Motor neuron (in vitro differentiated cells): ENCODE measurements around the gene HLA-DRB5. TPM values are rescaled to one million over a fixed set of nuclear protein-coding genes. Genes with fewer than 3 reads are reported as not detected.
A peak's percentile ranks its signal among the peaks of the same experiment; 100 is the strongest.
"Not testable (repeated sequence)": the region's sequence is repeated elsewhere in the genome, so short reads cannot be mapped to it uniquely, and the experiment has no call there.

Source experiments
- ATAC-seq, 8 experiments: fragments of 200-7000 bp; cut with Tn5 transposase; replicated peaks in 6 of 8; 2 replicates each; pipeline ENCODE4 v1.8.0; 2021; ENCODE audit warnings: mild to moderate bottlenecking in 8 of 8, moderate library complexity in 8 of 8
- H3K27ac ChIP-seq, 2 donors: fragments of 250-450 bp; sonication (Bioruptor Pico); 2 replicates each; pipeline ENCODE4 v1.9.0; 2021; ENCODE audit warnings: antibody characterized with exemption in 2 of 2, mild to moderate bottlenecking in 2 of 2, moderate library complexity in 1 of 2
- H3K4me1 ChIP-seq, 2 donors: fragments of 250-450 bp; sonication (Bioruptor Pico); replicated peaks in 1 of 2; 2 replicates each; pipeline ENCODE4 v1.6.1; 2021; ENCODE audit warnings: antibody characterized with exemption in 2 of 2, mild to moderate bottlenecking in 2 of 2, moderate library complexity in 1 of 2
- H3K4me3 ChIP-seq, 5 donors: fragments of 250-450 bp; sonication (Bioruptor Pico); 2 replicates each; pipeline ENCODE4 v1.9.0; 2021; ENCODE audit warnings: antibody characterized with exemption in 5 of 5, mild to moderate bottlenecking in 5 of 5, moderate library complexity in 4 of 5
- WGBS, 10 experiments: fragments of 450-650 bp; shearing (Covaris generic); methylation state at CpG; one replicate each; pipeline ENCODE4 v1.0.0; 2022; 5-methylcytosine and 5-hydroxymethylcytosine counted together
- in situ Hi-C, 9 experiments: fragments of 400-800 bp; cut with MboI; loops; one replicate each; pipeline ENCODE4 v1.15.0; 2021; ENCODE audit warnings: low sequenced_read_pairs in 9 of 9, low pct_unique_long_range_greater_than_20kb in 2 of 9; ENCODE audit not compliant: unreplicated experiment in 9 of 9
- total RNA-seq, 8 experiments: library from RNA; unstranded; fragments of 300-600 nt; gene quantifications; 2 replicates each; pipeline versions ENCODE4 v1.2.3 to v1.2.4, GENCODE V29; 2022

HLA-DRB5 gene
- 10 to 100 TPM in 1 of 8 experiments, not detected in 7; 54.5 TPM for total RNA-seq

- peak in 1 of 8 experiments; percentile 70 for ATAC-seq
- Histone ChIP-seq H3K4me1 (no peaks in the 10 kb centered on the region), H3K4me3 (no peak within 1 kb of the TSS), H3K27ac (no peak within 1 kb of the TSS)
- in situ Hi-C loops, result loop anchor here in 2 of 9 experiments (10.0 kb wide), 1 partner anchor 55 kb away; the partner anchor contains the start of gene HLA-DRB1 (in 2 of the 2)
- WGBS, 10 experiments, result 18 to 67% methylated on average over 1 to 2 of the region's 4 CpGs; no CpG with 5 or more reads in 8 of the 10 experiments
Measured at GRCh38 chr6:32529697-32530430, at the start of gene HLA-DRB5. Gene HLA-DRB5 (minus strand): TSS chr6:32530287. CDS start chr6:32530224, 63 bp downstream.

DNA sequence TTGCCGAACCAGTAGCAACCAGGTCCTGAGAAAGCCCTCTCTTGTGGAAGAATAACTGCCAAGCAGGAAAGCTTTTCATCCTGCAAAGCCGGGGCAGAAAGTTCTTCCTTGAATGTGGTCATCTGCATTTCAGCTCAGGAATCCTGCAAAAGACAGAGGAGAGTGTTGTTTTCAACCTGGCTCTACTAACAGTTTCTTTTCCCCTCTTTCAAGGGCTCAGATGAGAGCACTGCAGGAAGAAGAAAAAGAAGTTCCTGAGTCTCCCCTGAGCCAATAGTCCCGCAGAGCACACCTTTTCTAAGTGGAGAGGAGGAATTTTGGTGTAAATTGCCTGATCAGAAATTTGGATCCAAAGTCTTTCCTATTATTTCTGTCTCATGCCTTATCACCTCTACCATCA is 48.9 kb upstream of the HLA-DRB5 start:
- H3K27ac ChIP-seq, result no peak overlapping the region
- ATAC-seq, result no peak
- H3K4me3 ChIP-seq, result no peak overlapping the region
- WGBS, 10 experiments, result 0 to 67% (median 6%) methylated on average over 1 to 2 of the region's 3 CpGs; no CpG with 5 or more reads in 4 of the 10 experiments
- in situ Hi-C loops, result loop anchor here in 2 of 9 experiments (10.0 kb wide), 1 partner anchor 64 kb away; no protein-coding TSS in a partner anchor
- H3K4me1 ChIP-seq, result no peaks in the 10 kb centered on the region

DNA sequence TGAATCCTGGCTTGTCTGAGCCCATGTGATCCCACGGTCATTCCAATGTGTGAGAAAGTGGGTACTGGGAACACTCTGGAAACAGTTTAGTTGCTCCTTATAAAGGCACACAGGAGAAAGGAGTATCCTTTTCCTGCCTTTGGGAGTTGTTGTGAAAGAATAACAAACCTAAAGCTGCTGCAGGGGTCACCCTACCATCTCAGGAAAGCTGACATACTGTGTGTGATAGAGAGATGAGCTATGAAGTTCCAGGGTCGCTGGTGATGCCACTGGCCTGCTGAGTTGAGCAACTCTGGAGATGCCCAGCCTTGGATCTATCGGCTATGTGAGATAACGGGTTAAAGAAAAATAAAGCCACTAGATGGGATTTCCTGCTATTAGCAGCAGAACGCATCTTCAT is 47.4 kb upstream of the HLA-DRB5 start:
- in situ Hi-C loops, result loop anchor here in 2 of 9 experiments (10.0 kb wide), 1 partner anchor 63 kb away; no protein-coding TSS in a partner anchor

DNA sequence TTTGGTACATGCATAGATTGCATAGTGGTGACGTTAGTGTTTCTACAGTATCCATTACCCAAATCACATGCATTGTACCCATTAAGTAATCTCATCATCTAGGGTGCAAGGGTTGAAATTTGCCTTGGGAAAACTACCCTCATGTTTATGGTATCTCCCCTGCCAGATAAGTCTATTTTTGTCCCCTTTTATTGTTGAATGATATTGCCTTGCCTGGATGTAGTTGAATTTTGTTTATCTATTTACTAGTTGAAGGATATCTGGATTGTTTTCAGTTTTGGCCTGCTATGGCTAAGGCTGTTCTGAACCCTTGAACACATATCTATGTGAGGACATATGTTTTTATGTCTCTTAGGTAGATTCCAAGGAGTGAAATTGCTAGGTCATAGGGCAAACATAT is 46.2 kb upstream of the HLA-DRB5 start:
- Histone ChIP-seq H3K4me1 (no peaks in the 10 kb centered on the region), H3K27ac (no peak overlapping the region), H3K4me3 (no peak overlapping the region)
- ATAC-seq, result no peak
- 25 to 86% (median 64%) methylated on average over 1 of the region's 1 CpG; no CpG with 5 or more reads in 3 of the 10 experiments for WGBS, 10 experiments
- in situ Hi-C loops, result loop anchor here in 2 of 9 experiments (10.0 kb wide), 1 partner anchor 61 kb away; no protein-coding TSS in a partner anchor

More for the DNA sequence above, 47.4 kb upstream of the HLA-DRB5 start:
- H3K4me1 ChIP-seq, H3K27ac ChIP-seq, H3K4me3 ChIP-seq, ATAC-seq: not testable (repeated sequence)
- WGBS, 10 experiments, result 0 to 50% (median 22%) methylated on average over 1 to 5 of the region's 5 CpGs

GRCh38 chr6:32570363-32570905 is 40.3 kb upstream of the HLA-DRB5 start:
- WGBS, 10 experiments, result 0 to 58% (median 23%) methylated on average over 1 to 4 of the region's 4 CpGs; no CpG with 5 or more reads in 2 of the 10 experiments
- in situ Hi-C loops, result loop anchor here in 2 of 9 experiments (10.0 kb wide), 1 partner anchor 56 kb away; no protein-coding TSS in a partner anchor
- no peaks in the 10 kb centered on the region for H3K4me1 ChIP-seq

GRCh38 chr6:32568561-32568960 is 38.5 kb upstream of the HLA-DRB5 start:
- no peak for ATAC-seq

More at GRCh38 chr6:32570363-32570905, 40.3 kb upstream of the HLA-DRB5 start:
- H3K27ac ChIP-seq, result no peak overlapping the region
- ATAC-seq, result no peak
- H3K4me3 ChIP-seq, result no peak overlapping the region

DNA sequence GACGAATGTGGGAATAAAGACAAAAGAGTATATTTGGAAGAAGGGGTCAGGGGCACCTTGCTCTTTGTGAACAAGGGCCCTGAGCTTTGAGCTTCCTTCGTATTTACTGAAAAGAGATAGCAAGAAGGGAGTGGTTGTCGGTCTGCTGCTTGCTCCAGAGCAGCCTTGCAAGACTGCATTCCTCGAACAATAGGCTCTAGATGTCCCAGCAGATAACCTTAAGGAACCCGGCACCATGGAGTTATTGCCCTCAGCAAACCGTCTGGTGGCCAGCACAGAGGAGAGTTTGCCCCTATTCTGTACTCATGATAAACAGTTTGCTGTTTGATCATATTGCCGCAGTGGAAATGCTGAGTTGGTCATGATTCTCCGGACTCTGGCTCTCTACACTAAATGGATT is 36.9 kb upstream of the HLA-DRB5 start:
- in situ Hi-C loops, result no loop called here
- ATAC-seq, result no peak
- 83 to 100% (median 88%) methylated on average over 1 to 6 of the region's 8 CpGs; no CpG with 5 or more reads in 6 of the 10 experiments for WGBS, 10 experiments

More at GRCh38 chr6:32568561-32568960, 38.5 kb upstream of the HLA-DRB5 start:
- no peak overlapping the region for H3K4me3 ChIP-seq
- in situ Hi-C loops, result no loop called here
- 0 to 92% (median 33%) methylated on average over 1 to 5 of the region's 6 CpGs; no CpG with 5 or more reads in 5 of the 10 experiments for WGBS, 10 experiments
- no peak overlapping the region for H3K27ac ChIP-seq
- H3K4me1 ChIP-seq, result no peaks in the 10 kb centered on the region

GRCh38 chr6:32565511-32565910 is 35.4 kb upstream of the HLA-DRB5 start:
- H3K4me1 ChIP-seq, result no peaks in the 10 kb centered on the region
- peak in 1 of 8 experiments; percentile 46 for ATAC-seq
- WGBS, 10 experiments, result 100% methylated on average over 1 of the region's 1 CpG; no CpG with 5 or more reads in 9 of the 10 experiments
- H3K27ac ChIP-seq, result no peak overlapping the region
- no peak overlapping the region for H3K4me3 ChIP-seq
- in situ Hi-C loops, result no loop called here

More for the DNA sequence above, 36.9 kb upstream of the HLA-DRB5 start:
- Histone ChIP-seq H3K4me1 (no peaks in the 10 kb centered on the region), H3K27ac (no peak overlapping the region), H3K4me3 (no peak overlapping the region)

- Histone ChIP-seq H3K4me3 (no peak overlapping the region), H3K27ac (no peak overlapping the region), H3K4me1 (no peaks in the 10 kb centered on the region)
- WGBS, 10 experiments, result 67 to 71% methylated on average over 1 of the region's 2 CpGs; no CpG with 5 or more reads in 8 of the 10 experiments
- ATAC-seq, result no peak
- in situ Hi-C loops, result no loop called here
Measured at GRCh38 chr6:32562940-32563339, 32.9 kb upstream of the HLA-DRB5 start.

DNA sequence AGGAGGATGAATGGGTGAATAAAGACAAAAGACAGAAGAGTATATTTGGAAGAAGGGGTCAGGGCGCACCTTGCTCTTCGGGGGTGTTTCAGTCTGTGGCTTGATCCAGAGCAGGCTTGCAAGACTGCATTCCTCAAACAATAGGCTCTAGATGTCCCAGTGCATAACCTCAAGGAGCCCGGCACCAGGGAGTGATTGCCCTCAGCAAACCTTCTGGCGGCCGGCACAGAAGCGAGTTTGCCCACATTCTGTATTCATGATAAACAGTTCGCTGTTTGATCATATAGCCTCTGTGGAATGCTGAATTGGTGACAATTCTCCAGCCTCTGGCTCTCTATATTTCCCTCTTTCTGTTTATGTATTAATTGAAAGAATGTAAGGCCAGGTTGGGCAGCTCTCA is 29.7 kb upstream of the HLA-DRB5 start:
- in situ Hi-C loops, result no loop called here
- 80 to 100% (median 87%) methylated on average over 1 to 3 of the region's 7 CpGs; no CpG with 5 or more reads in 7 of the 10 experiments for WGBS, 10 experiments
- H3K4me3 ChIP-seq, result no peak overlapping the region
- no peak overlapping the region for H3K27ac ChIP-seq
- no peaks in the 10 kb centered on the region for H3K4me1 ChIP-seq
- ATAC-seq, result no peak

- WGBS, 10 experiments, result 0 to 80% (median 32%) methylated on average over 1 to 5 of the region's 13 CpGs; no CpG with 5 or more reads in 2 of the 10 experiments
- Histone ChIP-seq H3K27ac (no peak overlapping the region), H3K4me1 (no peaks in the 10 kb centered on the region), H3K4me3 (no peak overlapping the region)
- in situ Hi-C loops, result no loop called here
- no peak for ATAC-seq
Measured at GRCh38 chr6:32558426-32559057, 28.5 kb upstream of the HLA-DRB5 start.

DNA sequence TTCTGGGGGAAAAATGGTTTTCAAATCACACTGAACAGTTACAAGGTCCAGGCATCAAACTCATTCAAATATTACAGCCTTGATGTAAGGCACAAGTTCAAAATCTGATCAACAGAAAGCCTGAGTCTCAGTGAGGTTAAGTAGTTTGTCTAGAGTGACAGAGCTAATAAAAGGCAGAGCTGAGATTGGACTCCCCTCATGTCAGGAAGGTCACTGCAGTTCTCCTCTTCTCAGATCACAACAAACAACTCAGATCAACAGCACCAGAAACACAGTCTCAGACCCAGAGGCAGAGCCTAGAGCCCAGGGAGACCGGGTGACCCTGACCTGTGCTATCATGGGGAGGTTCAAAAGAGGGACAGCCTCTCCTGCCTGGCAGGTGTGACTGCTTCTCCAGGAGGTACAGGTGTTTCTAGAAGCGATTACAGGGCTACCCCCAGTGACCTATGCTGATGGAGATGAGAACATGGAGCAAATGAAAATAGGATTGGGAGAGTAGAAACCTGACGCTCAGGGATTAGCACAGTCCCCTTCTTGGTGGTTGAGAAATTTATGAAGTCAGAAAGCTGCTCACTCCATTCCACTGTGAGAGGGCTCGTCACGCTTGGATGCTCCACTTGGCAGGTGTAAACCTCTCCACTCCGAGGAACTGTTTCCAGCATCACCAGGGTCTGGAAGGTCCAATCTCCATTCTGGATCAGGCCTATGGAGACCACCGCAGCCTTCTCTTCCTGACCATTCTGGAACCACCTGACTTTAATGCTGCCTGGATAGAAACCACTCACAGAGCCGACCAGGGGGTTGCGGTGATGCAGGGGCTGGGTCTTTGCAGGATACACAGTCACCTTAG is 24.3 kb upstream of the HLA-DRB5 start:
- H3K27ac ChIP-seq, result no peak overlapping the region
- H3K4me1 ChIP-seq, result no peaks in the 10 kb centered on the region
- in situ Hi-C loops, result no loop called here
- 29 to 100% (median 74%) methylated on average over 1 to 2 of the region's 9 CpGs; no CpG with 5 or more reads in 6 of the 10 experiments for WGBS, 10 experiments
- ATAC-seq, result no peak
- no peak overlapping the region for H3K4me3 ChIP-seq
